ENCODE results near the gene DNAH17.

The DNAH17 gene

GRCh38 chr17:78494696-78495330, 82.4 kb downstream of the DNAH17 start:
- no peak for DNase-seq

DNA sequence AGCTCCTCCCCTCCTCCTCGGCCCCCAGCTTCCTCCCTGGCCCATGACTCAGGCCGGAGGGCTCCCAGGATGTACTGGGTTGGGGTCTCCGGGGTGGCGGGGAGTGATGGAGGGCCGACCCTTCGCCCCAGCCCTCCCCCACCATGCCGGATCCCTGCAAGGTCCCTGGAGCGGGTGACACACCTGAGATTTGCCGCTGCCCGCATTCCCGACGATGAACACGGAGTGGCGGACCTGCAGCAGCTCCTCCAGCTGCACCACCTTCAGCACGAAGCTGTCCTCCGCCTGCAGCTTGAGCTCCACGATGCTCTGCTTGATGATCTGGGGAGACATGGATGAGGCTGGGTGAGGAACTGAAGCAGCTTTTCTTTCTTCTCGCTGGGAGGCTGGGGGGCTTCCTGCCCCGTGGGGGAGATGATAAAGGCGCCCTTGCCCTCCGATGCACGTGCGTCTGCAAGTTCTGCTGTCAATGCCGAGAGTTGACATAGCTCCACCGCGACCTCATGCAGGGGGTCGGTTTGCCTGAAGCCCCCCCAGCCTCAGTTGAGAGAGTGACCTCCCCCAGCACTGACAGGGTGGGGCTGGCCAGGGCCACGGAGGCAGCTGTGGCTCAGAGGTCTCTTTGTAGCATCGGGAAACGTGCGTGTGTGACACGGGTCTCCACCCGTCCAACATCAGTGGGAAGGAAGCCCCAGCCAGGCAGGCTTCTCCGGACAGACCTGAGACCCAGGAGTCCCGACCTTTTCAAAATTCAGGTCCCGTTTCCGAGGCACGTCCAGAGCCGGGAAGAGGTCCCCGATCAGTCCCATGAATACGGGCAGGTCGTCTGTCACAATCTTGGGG, 83.1 kb downstream of the DNAH17 start:
- no peak for DNase-seq

DNA sequence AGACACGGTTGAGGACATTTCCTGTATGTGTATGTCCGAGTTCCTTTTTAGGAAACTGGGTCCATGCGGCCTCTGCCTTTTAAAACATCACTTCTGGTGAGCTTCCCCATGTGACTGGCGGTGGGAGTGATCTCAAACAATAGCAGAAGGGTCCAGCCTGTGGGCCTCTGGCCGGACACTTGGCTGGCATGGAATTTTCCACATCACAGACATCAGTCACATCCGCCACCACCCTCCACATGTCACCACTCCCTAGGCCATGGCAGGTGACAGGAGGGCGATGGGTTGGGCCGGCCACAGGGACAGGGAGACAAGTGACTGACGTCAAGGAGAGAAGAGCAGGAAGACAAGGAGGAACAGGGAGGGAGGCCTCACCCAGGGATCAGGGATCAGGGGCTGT, 83.7 kb downstream of the DNAH17 start:
- no peak for DNase-seq

DNA sequence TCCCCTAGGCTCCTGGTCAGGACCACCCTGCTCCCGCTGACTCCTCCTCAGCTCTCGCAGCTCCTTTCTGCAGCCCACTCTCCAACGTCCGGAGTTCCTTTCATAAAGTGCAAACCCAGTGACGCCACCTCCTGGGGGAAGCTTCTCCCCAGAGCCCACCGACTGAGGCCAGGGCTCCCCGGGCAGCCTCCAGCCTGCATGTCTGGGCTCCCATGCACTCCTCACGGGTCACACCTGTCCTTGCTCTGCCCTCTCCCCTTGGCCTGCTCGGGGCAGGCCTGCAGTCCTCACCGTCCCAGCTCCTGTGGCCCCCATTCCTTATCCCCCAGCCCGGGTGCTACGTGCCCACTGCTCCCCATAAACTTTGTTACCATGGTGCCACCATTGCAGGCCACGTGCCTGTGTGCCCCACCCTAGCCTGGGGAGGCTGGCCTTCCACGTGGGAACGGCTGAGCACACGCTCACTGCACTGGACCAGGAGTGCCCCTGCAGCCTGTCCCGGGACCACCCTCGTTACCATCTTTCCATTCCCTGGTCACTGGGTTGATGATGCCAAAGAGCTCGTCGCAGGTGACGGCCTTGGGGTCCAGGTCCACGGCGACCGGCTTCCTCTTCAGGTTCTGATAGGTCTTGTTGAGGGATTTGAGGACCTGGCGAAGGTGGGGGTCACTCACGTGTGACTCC, 84.9 kb downstream of the DNAH17 start:
- DNase-seq: no peak

DNA sequence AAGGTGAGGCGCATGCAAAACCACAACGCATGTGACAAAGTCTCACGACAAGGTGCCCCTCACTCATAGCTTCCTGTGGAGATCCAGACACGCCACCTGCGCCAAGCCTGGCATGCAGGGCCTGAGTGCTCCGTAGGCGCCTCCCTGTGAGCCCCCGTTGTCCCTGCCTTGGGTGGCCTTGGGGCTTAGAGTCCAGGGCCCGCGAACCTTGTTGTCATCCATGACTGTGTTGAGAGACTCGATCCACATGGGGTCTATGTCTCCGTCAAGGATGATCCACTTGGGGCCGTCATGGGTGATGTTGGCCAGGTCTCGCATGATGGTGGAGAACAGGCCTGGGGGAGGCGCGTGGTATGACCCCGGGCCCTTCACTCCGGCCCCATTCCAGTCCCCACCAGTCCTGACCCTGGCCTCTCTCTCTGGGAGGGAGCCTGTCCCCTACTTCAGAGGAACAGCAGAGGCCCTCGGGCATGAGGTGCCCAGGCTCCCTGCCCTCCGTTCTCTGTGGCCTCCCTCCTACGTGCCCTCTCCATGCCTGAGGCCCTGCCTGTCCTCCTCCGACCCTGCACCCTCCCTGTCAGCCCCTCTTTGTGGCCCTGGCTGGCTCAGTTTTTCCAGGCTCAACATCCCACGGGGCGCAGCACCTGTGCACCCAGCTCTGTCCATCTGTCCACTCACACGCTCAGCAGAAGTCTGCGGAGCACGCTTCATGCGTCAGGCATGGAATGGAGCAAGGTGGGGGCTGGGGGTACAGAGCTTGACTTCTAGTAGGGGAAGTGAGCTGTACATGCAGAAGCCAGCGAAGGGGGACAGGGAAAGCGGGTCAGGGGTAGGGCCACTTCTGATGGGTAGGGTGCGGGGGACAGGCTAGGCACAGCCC, 85.7 kb downstream of the DNAH17 start:
- no peak for DNase-seq

DNA sequence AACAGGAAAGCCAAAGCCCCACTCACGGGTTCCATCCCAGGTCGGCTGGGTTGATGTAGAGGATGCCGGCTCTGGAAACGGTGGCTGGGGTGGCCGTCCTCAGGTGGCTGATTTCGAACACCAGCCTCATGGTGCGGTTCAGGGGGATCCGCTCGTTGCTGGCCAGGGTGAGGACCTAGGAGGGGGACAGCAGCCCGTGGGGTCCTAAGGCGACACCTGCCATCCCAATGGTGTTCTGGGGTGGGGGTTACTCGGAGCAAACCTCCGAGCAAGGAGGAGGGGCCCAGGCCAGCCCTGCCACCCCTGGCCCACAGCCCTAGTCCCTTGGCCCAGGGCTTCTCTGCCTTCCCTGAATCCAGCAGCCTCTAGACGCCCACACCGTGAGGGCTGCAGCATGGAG, 86.5 kb downstream of the DNAH17 start:
- no peak for DNase-seq

- no peak for DNase-seq
Observed at GRCh38 chr17:78490156-78490555, 87.0 kb downstream of the DNAH17 start.

DNA sequence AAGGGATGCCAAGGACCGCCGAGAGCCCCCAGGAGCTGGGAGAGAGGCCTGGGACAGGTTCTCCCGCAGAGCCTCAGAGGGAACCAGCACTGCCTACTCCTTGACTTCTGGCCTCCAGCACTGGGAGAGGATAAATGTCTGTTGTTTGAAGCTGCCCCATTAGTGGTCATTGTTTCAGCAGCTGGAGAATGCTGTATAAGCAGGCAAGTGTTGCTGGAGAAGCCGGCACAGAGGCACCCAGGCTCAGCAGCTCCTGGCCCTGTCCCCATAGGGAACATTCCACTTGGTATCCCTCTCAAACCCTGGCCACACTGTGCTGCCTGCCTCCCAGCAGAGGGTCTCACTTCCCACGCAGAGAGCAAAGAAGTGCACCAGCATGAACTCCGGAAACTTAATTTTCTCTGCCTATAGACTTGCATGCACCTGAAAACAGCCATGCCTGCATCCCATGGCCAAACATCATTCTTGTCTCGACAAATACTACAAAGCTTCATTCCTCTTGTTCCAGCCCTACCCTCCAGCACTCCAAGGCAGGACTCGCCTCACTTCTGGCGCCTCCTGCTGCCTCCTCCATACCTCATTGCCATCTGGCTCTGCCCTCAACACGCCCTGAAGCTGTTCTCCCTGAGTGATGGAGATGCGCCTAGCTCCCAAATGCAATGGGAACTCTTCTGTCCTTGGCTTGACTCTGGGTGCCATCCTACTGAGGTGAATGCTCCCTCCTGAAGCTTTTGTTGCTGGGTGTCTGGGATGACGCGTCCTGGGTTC, 88.1 kb downstream of the DNAH17 start:
- no peak for DNase-seq

DNA sequence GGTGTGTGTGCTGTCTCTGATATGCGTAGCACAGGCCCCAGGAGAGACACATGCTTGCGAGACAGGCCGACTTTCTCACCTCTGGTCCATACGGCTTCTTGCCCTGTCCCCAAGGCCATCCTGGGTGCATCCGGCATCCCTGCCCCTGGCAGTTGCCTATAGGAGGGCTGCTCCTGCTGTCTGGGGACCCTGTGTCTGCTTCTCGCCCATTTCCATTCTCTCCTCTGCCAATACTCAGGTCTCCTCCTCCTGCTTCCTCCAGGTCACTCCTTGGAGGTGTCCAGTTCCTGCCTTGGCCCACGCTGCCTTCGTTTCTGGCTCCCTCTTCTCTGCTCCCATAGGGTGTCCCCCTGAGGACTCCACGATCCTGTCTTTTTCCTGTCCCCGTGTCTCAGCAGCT, 89.0 kb downstream of the DNAH17 start:
- no peak for DNase-seq

DNA sequence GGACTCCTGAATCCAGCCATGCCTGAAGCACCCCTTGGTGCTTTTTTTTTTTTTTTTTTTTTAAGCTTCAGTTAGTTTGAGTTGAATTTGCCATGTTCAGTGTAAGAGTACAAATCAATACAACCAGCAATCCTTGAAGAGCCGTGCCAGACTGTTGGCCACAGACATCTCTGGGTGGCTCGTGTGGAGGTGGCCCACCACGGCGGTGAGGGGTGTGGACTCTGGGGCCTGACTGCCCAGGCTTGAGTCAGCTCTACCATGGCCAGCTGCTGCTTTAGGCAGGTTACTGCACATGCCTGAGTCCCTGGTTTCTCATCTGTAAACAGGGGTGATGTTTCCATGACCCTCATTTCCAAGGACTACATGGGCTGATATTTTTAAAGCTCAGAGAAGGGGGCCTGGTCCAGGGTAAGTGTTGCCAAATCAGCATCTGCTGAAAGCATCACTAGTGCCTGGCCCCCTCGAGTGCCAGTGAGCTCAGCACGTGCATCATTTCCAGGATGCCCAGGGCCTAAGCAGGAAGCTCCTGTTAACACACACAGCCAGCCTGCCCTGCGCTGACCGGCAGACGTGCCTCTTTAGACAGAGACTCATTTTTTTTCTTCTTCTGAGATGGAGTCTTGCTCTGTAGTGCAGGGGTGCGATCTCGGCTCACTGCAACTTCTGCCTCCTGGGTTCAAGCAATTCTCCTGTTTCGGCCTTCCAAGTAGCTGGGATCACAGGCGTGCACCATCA, 90.1 kb downstream of the DNAH17 start:
- DNase-seq: no peak

- DNase-seq: no peak
Observed at GRCh38 chr17:78486228-78486802, 90.9 kb downstream of the DNAH17 start.

DNA sequence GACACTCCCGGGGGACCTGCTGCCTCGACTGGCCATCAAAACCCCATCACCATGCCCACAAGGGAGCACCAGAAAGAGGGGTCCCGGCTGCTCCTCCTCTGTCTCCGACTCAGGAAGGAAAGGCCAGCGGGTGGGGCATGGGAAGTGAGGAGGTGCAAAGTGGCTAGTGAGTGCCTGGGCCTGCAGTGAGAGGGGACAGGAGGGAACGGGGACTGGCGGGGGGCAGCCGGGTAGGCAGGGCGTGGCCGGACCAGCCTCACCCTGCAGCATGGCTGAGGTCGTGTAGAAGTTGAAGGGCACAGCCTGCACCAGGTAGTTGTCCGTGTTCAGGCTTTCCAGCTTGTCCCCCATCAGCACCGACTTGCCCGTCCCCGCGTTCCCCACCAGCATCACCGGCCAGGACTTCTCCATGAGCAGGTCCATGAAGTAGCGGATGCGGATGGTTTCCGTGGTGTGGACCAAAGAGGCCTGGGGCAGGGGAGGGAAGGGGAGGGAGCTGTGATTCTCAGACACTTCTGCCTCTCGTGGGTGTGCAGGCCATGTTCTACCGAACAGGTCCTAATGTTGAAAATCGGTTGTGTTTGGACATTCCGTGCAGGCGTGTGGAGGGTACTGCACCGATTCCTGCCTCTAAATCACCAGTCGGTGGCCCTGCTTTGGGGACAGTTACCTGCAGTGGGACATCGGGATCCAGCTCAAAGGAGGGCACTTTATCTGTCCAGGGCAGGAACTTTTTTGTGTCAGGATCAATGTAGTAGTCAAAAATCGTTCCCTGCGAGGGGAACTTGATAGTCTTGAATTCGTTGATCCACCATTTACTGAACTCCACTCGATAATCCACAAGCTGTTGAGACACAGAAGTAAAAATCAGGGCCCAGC, 91.7 kb downstream of the DNAH17 start:
- DNase-seq: no peak

DNA sequence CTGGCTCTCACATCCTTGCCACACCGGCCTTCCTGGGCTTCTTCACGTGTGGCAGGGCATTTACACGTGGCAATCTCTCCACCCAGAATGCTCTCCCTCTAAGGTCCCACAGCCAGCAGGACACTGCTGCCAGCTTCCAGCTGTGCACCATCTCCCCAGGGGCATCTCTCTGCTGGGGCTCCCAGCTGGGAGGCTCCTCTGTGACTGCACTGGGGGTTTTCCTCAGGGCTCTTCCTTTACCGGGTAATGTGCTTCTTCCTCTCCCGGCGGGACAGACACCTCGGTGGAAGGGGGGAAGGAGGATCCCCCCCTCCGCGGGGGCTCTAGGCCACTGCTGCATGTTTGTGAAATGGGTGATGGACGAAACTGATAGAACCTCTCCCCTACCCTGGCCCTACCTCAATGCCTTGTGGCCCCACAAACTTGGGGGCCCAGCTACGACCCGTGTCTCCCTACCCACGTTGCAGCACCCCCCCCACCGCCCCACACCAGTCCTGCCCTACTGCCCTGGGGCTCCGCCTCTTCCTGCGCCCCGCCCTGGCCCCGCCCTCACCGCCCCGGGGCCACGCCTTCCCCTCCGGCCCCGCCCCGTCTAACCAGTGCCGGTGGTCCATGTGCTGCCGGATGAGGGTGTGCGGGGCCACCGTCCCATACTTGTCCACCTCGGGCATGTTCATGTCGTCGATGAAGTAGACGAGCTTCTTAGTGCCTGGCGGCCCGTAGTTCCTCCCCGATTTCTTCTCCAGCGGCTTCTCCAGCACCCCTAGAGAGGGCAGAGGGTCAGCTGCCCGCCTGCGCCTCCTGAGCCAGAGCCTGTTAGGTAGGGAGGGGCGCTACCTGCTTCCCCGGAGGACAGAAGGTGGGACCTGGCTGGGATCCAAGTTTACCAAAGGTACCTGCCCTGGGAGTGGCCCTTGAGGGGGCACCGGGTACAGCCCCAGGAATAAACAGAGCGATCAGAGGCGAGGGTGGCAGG, 92.6 kb downstream of the DNAH17 start:
- DNase-seq: peak; percentile 59

DNA sequence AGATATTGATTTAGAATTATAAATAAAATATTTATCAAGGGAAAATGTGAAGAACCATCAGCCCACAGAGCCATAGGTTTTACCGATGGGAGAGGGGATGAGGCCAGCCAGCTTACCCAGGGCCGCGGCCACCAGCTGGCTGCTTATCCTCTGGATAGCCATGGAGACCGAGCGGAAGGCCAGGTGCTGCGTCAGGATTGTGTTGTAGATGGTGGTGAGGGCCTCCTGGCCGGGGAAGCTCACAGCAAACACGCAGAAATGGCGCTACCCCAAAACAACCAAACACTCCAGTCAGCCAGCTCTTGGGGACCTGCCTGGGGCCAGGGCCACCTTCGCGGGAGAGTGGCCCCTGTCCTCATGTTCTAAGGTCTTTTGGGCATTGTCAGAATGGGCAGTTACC, 97.8 kb downstream of the DNAH17 start:
- no peak for DNase-seq

DNA sequence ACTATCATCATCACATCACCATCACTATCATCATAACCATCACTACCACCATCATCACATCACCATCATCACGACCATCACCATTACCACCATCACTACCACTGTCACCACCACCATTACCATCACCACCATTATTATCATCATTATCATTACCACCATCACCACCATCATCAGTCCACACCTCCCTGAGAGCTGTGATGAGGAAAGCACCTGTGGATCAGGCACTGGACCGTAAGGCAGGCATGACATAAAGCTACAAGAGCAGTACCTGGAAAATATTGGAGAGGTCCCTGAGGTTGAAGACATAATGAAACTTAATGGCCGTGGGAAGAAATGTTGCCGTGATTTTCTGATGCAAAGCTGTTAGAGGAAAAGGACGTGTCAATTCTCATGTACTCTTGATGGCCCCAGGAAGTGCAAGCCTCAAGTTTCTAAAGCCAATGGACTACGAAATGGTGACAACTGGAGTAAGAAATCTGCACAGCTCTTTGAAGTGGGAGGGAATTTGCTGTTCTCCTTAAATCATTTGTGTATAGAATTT, 98.4 kb downstream of the DNAH17 start:
- DNase-seq: no peak

GRCh38 chr17:78477913-78478756, 99.1 kb downstream of the DNAH17 start:
- DNase-seq: no peak

DNA sequence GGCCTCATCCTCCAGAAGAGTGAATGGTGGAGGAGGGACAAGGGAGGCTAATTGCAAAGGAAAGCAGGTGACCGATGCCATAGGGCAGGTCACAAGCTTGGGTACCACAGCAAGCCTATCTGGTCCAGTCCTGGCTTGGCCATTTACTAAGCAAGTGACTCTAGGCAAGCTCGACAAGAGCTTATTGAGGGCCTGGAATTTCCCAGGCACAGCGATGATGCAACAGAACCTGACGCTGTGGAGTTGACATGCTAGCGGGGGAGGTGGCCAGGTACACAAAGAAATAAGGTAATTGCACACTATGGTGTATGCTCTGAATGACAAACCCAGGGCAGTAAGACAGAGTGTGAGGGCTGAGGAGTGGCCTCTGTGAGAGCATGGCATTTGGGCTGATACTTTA, 100.2 kb downstream of the DNAH17 start:
- DNase-seq: no peak

GRCh38 chr17:78476149-78476548, 101.0 kb downstream of the DNAH17 start:
- no peak for DNase-seq

All from stimulated activated CD4-positive, alpha-beta T cell treated with anti-CD3 and anti-CD28 coated beads, Interleukin-4, amount 100 ng/mL, for 24 hours (primary cell).